IMR-90 (cell line): ENCODE results near the gene PARP12. TPM values are rescaled to one million over a fixed set of nuclear protein-coding genes. Genes with fewer than 3 reads are reported as not detected.

ENCODE experiments used
- ATAC-seq: fragments of 200-7000 bp; cut with Tn5 transposase; 2 replicates; pipeline ENCODE4 v1.9.1; 2020; ENCODE audit warnings: low read depth, mild to moderate bottlenecking, moderate library complexity
- BruUV-seq: library from RNA; stranded (reverse); fragments of 400-500 nt; replicated peaks from 2 replicates; lab custom pipeline; 2021; lab: Mats Ljungman, UMichigan
- CTCF ChIA-PET: fragments of 300-600 bp; formaldehyde crosslinking; extraction: SDS; loops from one replicate; lab custom pipeline; 2021; ENCODE audit warnings: antibody characterized with exemption; lab: Yijun Ruan, JAX
- POLR2A ChIA-PET: fragments of 300-600 bp; sonication (Branson Sonifier 250); formaldehyde crosslinking; loops from one replicate; lab custom pipeline; 2022; ENCODE audit warnings: antibody characterized with exemption; ENCODE audit not compliant: unreplicated experiment; lab: Charles Lee
- DNase-seq: peaks from one replicate; pipeline ENCODE4 v3.0.0; 2013
- H2AFZ ChIP-seq: replicated peaks from 2 replicates; pipeline ENCODE3; 2013; ENCODE audit warnings: low read length, mild to moderate bottlenecking; ENCODE audit not compliant: poor library complexity
- H2AK5ac ChIP-seq: 2 replicates; pipeline ENCODE4 v1.6.1; 2013; ENCODE audit warnings: low read depth, low read length, inconsistent platforms
- H2AK9ac ChIP-seq: replicated peaks from 2 replicates; pipeline ENCODE3; 2013; ENCODE audit warnings: mild to moderate bottlenecking, low read depth, low read length, moderate library complexity; ENCODE audit not compliant: poor library complexity
- H2BK120ac ChIP-seq: 2 replicates; pipeline ENCODE4 v1.6.1; 2013; ENCODE audit warnings: low read depth, low read length, inconsistent platforms
- H2BK15ac ChIP-seq: 3 replicates; pipeline ENCODE4 v1.6.1; 2013; ENCODE audit warnings: low read depth, low read length, inconsistent platforms
- H2BK20ac ChIP-seq: 2 replicates; pipeline ENCODE4 v1.6.1; 2013; ENCODE audit warnings: low read depth, mild to moderate bottlenecking, inconsistent platforms, low read length, moderate library complexity
- H2BK5ac ChIP-seq: 2 replicates; pipeline ENCODE4 v1.6.1; 2013; ENCODE audit warnings: mild to moderate bottlenecking, low read depth, low read length, inconsistent platforms; ENCODE audit not compliant: poor library complexity, severe bottlenecking
- H3K14ac ChIP-seq: replicated peaks from 2 replicates; pipeline ENCODE4 v1.6.1; 2013; ENCODE audit warnings: low read depth, low read length, inconsistent platforms
- H3K18ac ChIP-seq: 2 replicates; pipeline ENCODE4 v1.6.1; 2013; ENCODE audit warnings: low read depth, low read length, control low read depth
- H3K23ac ChIP-seq: 2 replicates; pipeline ENCODE4 v1.6.1; 2013; ENCODE audit warnings: low read depth, low read length, inconsistent platforms
- H3K27ac ChIP-seq: 2 replicates; pipeline ENCODE4 v1.5.1; 2013; ENCODE audit warnings: mild to moderate bottlenecking, control low read depth, low read length; ENCODE audit not compliant: insufficient read depth
- H3K27me3 ChIP-seq: 2 replicates; pipeline ENCODE4 v1.6.1; 2013; ENCODE audit warnings: low read length; ENCODE audit not compliant: control insufficient read depth, insufficient read depth
- H3K36me3 ChIP-seq: 2 replicates; pipeline ENCODE4 v1.6.1; 2013; ENCODE audit warnings: low read length, mixed read lengths; ENCODE audit not compliant: control insufficient read depth, insufficient read depth
- H3K4ac ChIP-seq: 2 replicates; pipeline ENCODE4 v1.6.1; 2013; ENCODE audit warnings: low read depth, low read length, inconsistent platforms
- H3K4me1 ChIP-seq: 2 replicates; pipeline ENCODE4 v1.6.1; 2013; ENCODE audit warnings: low read length, mixed read lengths; ENCODE audit not compliant: control insufficient read depth, insufficient read depth
- H3K4me2 ChIP-seq: 2 replicates; pipeline ENCODE4 v1.6.1; 2013; ENCODE audit warnings: low read depth, mild to moderate bottlenecking, control low read depth, low read length, moderate library complexity
- H3K4me3 ChIP-seq: 2 replicates; pipeline ENCODE4 v1.5.1; 2013; ENCODE audit warnings: low read depth, mild to moderate bottlenecking, control low read depth, low read length, moderate library complexity; ENCODE audit not compliant: insufficient read depth
- H3K56ac ChIP-seq: 2 replicates; pipeline ENCODE4 v1.6.1; 2013; ENCODE audit warnings: low read length, inconsistent platforms; ENCODE audit not compliant: insufficient read depth; ENCODE audit errors: extremely low read depth
- H3K79me1 ChIP-seq, 2 experiments: 2 replicates each; pipeline ENCODE4 v1.6.1; 2013; ENCODE audit warnings: low read length in 2 of 2, inconsistent platforms in 1 of 2, low read depth in 1 of 2
- H3K9ac ChIP-seq: 2 replicates; pipeline ENCODE4 v1.6.1; 2013; ENCODE audit warnings: low read depth, low read length, control low read depth
- H3K9me1 ChIP-seq: 2 replicates; pipeline ENCODE4 v1.6.1; 2013; ENCODE audit warnings: low read length, inconsistent platforms; ENCODE audit not compliant: insufficient read depth
- H3K9me3 ChIP-seq: 2 replicates; pipeline ENCODE4 v1.6.1; 2013; ENCODE audit warnings: low read length; ENCODE audit not compliant: control insufficient read depth, insufficient read depth
- H4K20me1 ChIP-seq: 2 replicates; pipeline ENCODE4 v1.6.1; 2013; ENCODE audit warnings: low read length, inconsistent platforms; ENCODE audit not compliant: insufficient read depth
- H4K5ac ChIP-seq: 2 replicates; pipeline ENCODE4 v1.6.1; 2013; ENCODE audit warnings: mild to moderate bottlenecking, low read depth, low read length, control low read depth
- H4K8ac ChIP-seq, 2 experiments: 2 replicates each; pipeline ENCODE4 v1.6.1; 2013; ENCODE audit warnings: low read depth in 2 of 2, low read length in 2 of 2, control low read depth in 1 of 2, inconsistent platforms in 1 of 2
- H4K91ac ChIP-seq: 2 replicates; pipeline ENCODE4 v1.6.1; 2013; ENCODE audit warnings: low read depth, low read length, inconsistent platforms; ENCODE audit not compliant: insufficient read depth
- BHLHE40 ChIP-seq: fragments of 150-350 bp; IDR thresholded peaks from 2 replicates; pipeline ENCODE4 v1.6.1; 2016; ENCODE audit warnings: mild to moderate bottlenecking, low read depth, low read length
- CEBPB ChIP-seq: IDR thresholded peaks from 2 replicates; pipeline ENCODE4 v1.6.1; 2012; ENCODE audit warnings: low read depth, low read length, improper control_type of control experiment
- CHD1 ChIP-seq: IDR thresholded peaks from 2 replicates; pipeline ENCODE4 v1.6.1; 2012; ENCODE audit warnings: low read depth, low read length, improper control_type of control experiment
- FOS ChIP-seq: fragments of 150-350 bp; IDR thresholded peaks from 2 replicates; pipeline ENCODE4 v1.6.1; 2016; ENCODE audit warnings: low read depth, low read length
- MAFK ChIP-seq: IDR thresholded peaks from 2 replicates; pipeline ENCODE4 v1.6.1; 2012; ENCODE audit warnings: low read depth, low read length, improper control_type of control experiment
- MAZ ChIP-seq: IDR thresholded peaks from 2 replicates; pipeline ENCODE4 v1.6.1; 2012; ENCODE audit warnings: low read depth, mild to moderate bottlenecking, low read length, improper control_type of control experiment, moderate library complexity, borderline replicate concordance
- MXI1 ChIP-seq: IDR thresholded peaks from 2 replicates; pipeline ENCODE4 v1.6.1; 2012; ENCODE audit warnings: low read depth, mild to moderate bottlenecking, low read length, moderate library complexity, borderline replicate concordance
- NFE2L2 ChIP-seq: fragments of 150-350 bp; IDR thresholded peaks from 2 replicates; pipeline ENCODE4 v1.6.1; 2016; ENCODE audit warnings: low read depth, mild to moderate bottlenecking, low read length
- POLR2A ChIP-seq: IDR thresholded peaks from 2 replicates; pipeline ENCODE4 v1.6.1; 2012; ENCODE audit warnings: mild to moderate bottlenecking, low read depth, low read length
- RAD21 ChIP-seq: IDR thresholded peaks from 2 replicates; pipeline ENCODE4 v1.6.1; 2012; ENCODE audit warnings: low read length, improper control_type of control experiment
- RCOR1 ChIP-seq: IDR thresholded peaks from 2 replicates; pipeline ENCODE4 v1.6.1; 2012; ENCODE audit warnings: mild to moderate bottlenecking, low read length, improper control_type of control experiment; ENCODE audit not compliant: insufficient replicate concordance
- RFX5 ChIP-seq: IDR thresholded peaks from 2 replicates; pipeline ENCODE4 v1.8.0; 2012; ENCODE audit warnings: low read depth, mild to moderate bottlenecking, low read length, moderate library complexity
- SMC3 ChIP-seq: fragments of 150-350 bp; IDR thresholded peaks from 2 replicates; pipeline ENCODE4 v1.6.1; 2016; ENCODE audit warnings: low read depth, mild to moderate bottlenecking, antibody characterized with exemption, low read length, moderate library complexity
- WGBS, 2 experiments: methylation state at CpG; one replicate each; pipeline versions ENCODE4 v1.1.5 to v1.1.7; 2013; ENCODE audit warnings: missing lambda C conversion rate in 2 of 2; ENCODE audit not compliant: insufficient read length in 1 of 2; ENCODE audit errors: extremely low coverage in 2 of 2; 5-methylcytosine and 5-hydroxymethylcytosine counted together
- dilution Hi-C: fragments of 300-500 bp; cut with HindIII; formaldehyde crosslinking; loops from one replicate; pipeline ENCODE4 v1.14.3; 2018; ENCODE audit warnings: low sequenced_read_pairs; ENCODE audit not compliant: unreplicated experiment
- in situ Hi-C: fragments of 300-500 bp; cut with MboI; formaldehyde crosslinking; loops from 3 replicates; pipeline ENCODE4 v1.14.3; 2019; ENCODE audit warnings: low sequenced_read_pairs, inconsistent platforms, mixed read lengths
- intact Hi-C: fragments of 100-400 bp; cut with micrococcal nuclease; formaldehyde crosslinking; loops from 2 replicates; pipeline ENCODE4 v1.10.0; 2022
- polyA plus RNA-seq, 3 experiments: library from polyadenylated mRNA; depleted of rRNA; stranded (reverse); fragments of >200 nt; gene quantifications; 2 replicates each; pipeline ENCODE4 v1.2.3, GENCODE V29; 2012; ENCODE audit warnings: low replicate concordance in 1 of 3
- total RNA-seq: library from RNA; depleted of rRNA; stranded (reverse); fragments of >200 nt; gene quantifications from 2 replicates; pipeline ENCODE4 v1.2.3, GENCODE V29; 2012
- TF ChIP-seq, protein P1 (sequence below): conservative IDR thresholded peaks from 2 replicates; pipeline ENCODE4 v1.5.1; 2012; ENCODE audit warnings: mild to moderate bottlenecking, low read depth, low read length, improper control_type of control experiment
- TF ChIP-seq, protein P2 (sequence below): fragments of 150-350 bp; IDR thresholded peaks from 2 replicates; pipeline ENCODE4 v1.6.1; 2016; ENCODE audit warnings: low read depth, mild to moderate bottlenecking, low read length, moderate library complexity, borderline replicate concordance
- TF ChIP-seq, protein P3 (sequence below): fragments of 150-350 bp; IDR thresholded peaks from 2 replicates; pipeline ENCODE4 v1.6.1; 2017; ENCODE audit warnings: mild to moderate bottlenecking, antibody characterized with exemption, low read length, low read depth

PARP12 gene
- total and polyA plus RNA-seq, 2 of the 4 experiments (the other 2 are of a cell fraction) = 7.2 to 11.3 TPM

DNA sequence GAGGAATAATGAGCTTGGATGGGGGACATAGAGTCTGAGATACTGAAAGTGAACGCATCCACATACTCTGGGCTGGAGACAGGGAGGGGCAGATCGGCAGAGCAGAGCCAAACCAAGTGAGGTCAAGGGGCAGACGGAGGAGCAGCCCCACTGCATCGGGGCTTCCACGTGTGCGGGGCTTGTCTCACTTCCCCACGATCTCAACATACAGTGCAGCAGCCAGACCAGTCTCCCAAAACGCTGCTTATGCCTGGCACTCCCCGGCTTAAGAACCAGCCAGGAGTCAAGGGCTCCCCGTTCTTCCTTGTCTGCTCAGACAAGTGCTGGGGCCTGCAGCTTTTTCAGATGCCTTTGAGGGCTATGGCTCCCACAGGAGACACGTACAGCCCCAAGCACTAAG is 43.6 kb downstream of the PARP12 start:
- no peak overlapping the region for H3K23ac ChIP-seq
- no peak overlapping the region for H2BK5ac ChIP-seq
- dilution Hi-C loops (no loop called here), intact Hi-C loops (no loop called here), in situ Hi-C loops (no loop called here)
- H3K9me3 ChIP-seq = no peaks in the 10 kb centered on the region
- H3K14ac ChIP-seq = no peak overlapping the region
- H2BK20ac ChIP-seq = no peak overlapping the region
- DNase-seq (no peak), ATAC-seq (peak; percentile 16)
- no peak overlapping the region for H3K56ac ChIP-seq
- no peaks in the 10 kb centered on the region for H4K20me1 ChIP-seq
- CTCF ChIA-PET = interaction anchor here (0.6 to 1.2 kb wide), 2 partner anchors 11 to 88 kb away, joined by 3 to 4 read pairs; no protein-coding TSS in a partner anchor
- H3K27me3 ChIP-seq = peaks cover 1% of the 10 kb centered on the region; the same call in 1 of the 2 replicates
- H4K8ac ChIP-seq = no peak overlapping the region
- H4K5ac ChIP-seq = no peak overlapping the region
- WGBS, 2 experiments = 52% methylated on average over 6 of the region's 11 CpGs; no CpG with 5 or more reads in 1 of the 2 experiments
- H3K9ac ChIP-seq = no peak overlapping the region
- no peak overlapping the region for H3K4me2 ChIP-seq
- no peak overlapping the region for H3K27ac ChIP-seq
- H3K18ac ChIP-seq = no peak overlapping the region
- H3K79me1 ChIP-seq = no peaks in the 10 kb centered on the region
- H3K4me1 ChIP-seq = no peaks in the 10 kb centered on the region
- H3K4ac ChIP-seq = no peak overlapping the region
- POLR2A ChIA-PET = no interaction called here
- H3K36me3 ChIP-seq = peaks cover 3% of the 10 kb centered on the region; the same call in 1 of the 2 replicates
- no peak overlapping the region for H2AFZ ChIP-seq
- H2AK9ac ChIP-seq = no peak overlapping the region
- H4K91ac ChIP-seq = no peak overlapping the region
- H3K9me1 ChIP-seq = peaks cover 4% of the 10 kb centered on the region; the same call in 1 of the 2 replicates
- H2AK5ac ChIP-seq = no peak overlapping the region
- H2BK15ac ChIP-seq = no peak overlapping the region
- TF ChIP-seq CHD1 (no peak), CEBPB (no peak), SMC3 (no peak), MXI1 (no peak), MAFK (no peak), POLR2A (no peak), NFE2L2 (no peak), RAD21 (no peak), RFX5 (no peak), MAZ (no peak), FOS (no peak), RCOR1 (no peak), BHLHE40 (no peak)
- TF ChIP-seq, protein P1, sequence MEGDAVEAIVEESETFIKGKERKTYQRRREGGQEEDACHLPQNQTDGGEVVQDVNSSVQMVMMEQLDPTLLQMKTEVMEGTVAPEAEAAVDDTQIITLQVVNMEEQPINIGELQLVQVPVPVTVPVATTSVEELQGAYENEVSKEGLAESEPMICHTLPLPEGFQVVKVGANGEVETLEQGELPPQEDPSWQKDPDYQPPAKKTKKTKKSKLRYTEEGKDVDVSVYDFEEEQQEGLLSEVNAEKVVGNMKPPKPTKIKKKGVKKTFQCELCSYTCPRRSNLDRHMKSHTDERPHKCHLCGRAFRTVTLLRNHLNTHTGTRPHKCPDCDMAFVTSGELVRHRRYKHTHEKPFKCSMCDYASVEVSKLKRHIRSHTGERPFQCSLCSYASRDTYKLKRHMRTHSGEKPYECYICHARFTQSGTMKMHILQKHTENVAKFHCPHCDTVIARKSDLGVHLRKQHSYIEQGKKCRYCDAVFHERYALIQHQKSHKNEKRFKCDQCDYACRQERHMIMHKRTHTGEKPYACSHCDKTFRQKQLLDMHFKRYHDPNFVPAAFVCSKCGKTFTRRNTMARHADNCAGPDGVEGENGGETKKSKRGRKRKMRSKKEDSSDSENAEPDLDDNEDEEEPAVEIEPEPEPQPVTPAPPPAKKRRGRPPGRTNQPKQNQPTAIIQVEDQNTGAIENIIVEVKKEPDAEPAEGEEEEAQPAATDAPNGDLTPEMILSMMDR = no peak
- TF ChIP-seq, protein P2, sequence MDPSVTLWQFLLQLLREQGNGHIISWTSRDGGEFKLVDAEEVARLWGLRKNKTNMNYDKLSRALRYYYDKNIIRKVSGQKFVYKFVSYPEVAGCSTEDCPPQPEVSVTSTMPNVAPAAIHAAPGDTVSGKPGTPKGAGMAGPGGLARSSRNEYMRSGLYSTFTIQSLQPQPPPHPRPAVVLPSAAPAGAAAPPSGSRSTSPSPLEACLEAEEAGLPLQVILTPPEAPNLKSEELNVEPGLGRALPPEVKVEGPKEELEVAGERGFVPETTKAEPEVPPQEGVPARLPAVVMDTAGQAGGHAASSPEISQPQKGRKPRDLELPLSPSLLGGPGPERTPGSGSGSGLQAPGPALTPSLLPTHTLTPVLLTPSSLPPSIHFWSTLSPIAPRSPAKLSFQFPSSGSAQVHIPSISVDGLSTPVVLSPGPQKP = no peak
- TF ChIP-seq, protein P3, sequence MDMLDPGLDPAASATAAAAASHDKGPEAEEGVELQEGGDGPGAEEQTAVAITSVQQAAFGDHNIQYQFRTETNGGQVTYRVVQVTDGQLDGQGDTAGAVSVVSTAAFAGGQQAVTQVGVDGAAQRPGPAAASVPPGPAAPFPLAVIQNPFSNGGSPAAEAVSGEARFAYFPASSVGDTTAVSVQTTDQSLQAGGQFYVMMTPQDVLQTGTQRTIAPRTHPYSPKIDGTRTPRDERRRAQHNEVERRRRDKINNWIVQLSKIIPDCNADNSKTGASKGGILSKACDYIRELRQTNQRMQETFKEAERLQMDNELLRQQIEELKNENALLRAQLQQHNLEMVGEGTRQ = no peak
- BruUV-seq = no TSS peak
- H2BK120ac ChIP-seq = no peak overlapping the region
- no peak overlapping the region for H3K4me3 ChIP-seq
